H1 (cell line): ENCODE results near the gene ALG9. TPM values are rescaled to one million over a fixed set of nuclear protein-coding genes. Genes with fewer than 3 reads are reported as not detected.

Experiments
- CTCF ChIA-PET: fragments of 300-600 bp; sonication (Branson Sonifier 250); formaldehyde crosslinking; loops from one replicate; lab custom pipeline; 2021; ENCODE audit not compliant: partially characterized antibody; lab: Charles Lee
- POLR2A ChIA-PET: fragments of 300-600 bp; sonication (Branson Sonifier 250); formaldehyde crosslinking; loops from one replicate; lab custom pipeline; 2021; ENCODE audit warnings: inconsistent platforms; ENCODE audit not compliant: partially characterized antibody; lab: Charles Lee
- DNase-seq, 2 experiments: peaks; one replicate each; pipeline versions ENCODE4 v3.0.0 to v3.0.0-alpha.2; 2010 to 2022; ENCODE audit warnings: low spot score in 2 of 2, low read depth in 1 of 2, mixed read lengths in 1 of 2
- FAIRE-seq: peaks from 2 replicates; lab custom pipeline; 2011; peaks lifted over from hg19 to GRCh38; lab: Jason Lieb, UNC
- H2AFZ ChIP-seq: 2 replicates; pipeline ENCODE4 v1.8.1; 2012; ENCODE audit warnings: low read length, inconsistent platforms
- H2AK5ac ChIP-seq: 2 replicates; pipeline ENCODE4 v1.6.1; 2013; ENCODE audit warnings: low read depth, low read length
- H2BK120ac ChIP-seq: replicated peaks from 2 replicates; pipeline ENCODE3; 2013; ENCODE audit warnings: low read depth, low read length, inconsistent platforms
- H2BK12ac ChIP-seq: 2 replicates; pipeline ENCODE4 v1.6.1; 2013; ENCODE audit warnings: low read depth, low read length
- H2BK15ac ChIP-seq: 2 replicates; pipeline ENCODE4 v1.6.1; 2013; ENCODE audit warnings: low read length
- H2BK20ac ChIP-seq: 2 replicates; pipeline ENCODE4 v1.6.1; 2013; ENCODE audit warnings: low read length
- H2BK5ac ChIP-seq: 2 replicates; pipeline ENCODE4 v1.6.1; 2013; ENCODE audit warnings: low read depth, low read length
- H3K14ac ChIP-seq: 2 replicates; pipeline ENCODE4 v1.6.1; 2013; ENCODE audit warnings: inconsistent platforms; ENCODE audit not compliant: insufficient read length
- H3K18ac ChIP-seq: 2 replicates; pipeline ENCODE4 v1.6.1; 2013; ENCODE audit warnings: low read length; ENCODE audit errors: extremely low read depth
- H3K23ac ChIP-seq: 2 replicates; pipeline ENCODE4 v1.6.1; 2013; ENCODE audit warnings: inconsistent platforms; ENCODE audit not compliant: insufficient read length
- H3K23me2 ChIP-seq: 2 replicates; pipeline ENCODE4 v1.6.1; 2013; ENCODE audit warnings: low read depth, low read length
- H3K27ac ChIP-seq: 2 replicates; pipeline ENCODE4 v1.6.1; 2011; ENCODE audit warnings: low read depth, low read length, inconsistent platforms
- H3K27me3 ChIP-seq, 4 experiments: replicated peaks in 1 of 4; 1 replicate in 1 of 4; 2 replicates in 3 of 4; pipeline versions ENCODE4 v1.6.1 to v1.8.1; 2011 to 2013; ENCODE audit warnings: low read length in 3 of 4, mild to moderate bottlenecking in 3 of 4, inconsistent platforms in 2 of 4, mixed read lengths in 2 of 4, moderate library complexity in 1 of 4; ENCODE audit not compliant: control insufficient read depth in 3 of 4, insufficient read depth in 3 of 4; ENCODE audit errors: extremely low read depth in 1 of 4
- H3K36me3 ChIP-seq, 4 experiments: 2 replicates each; pipeline versions ENCODE4 v1.6.1 to v1.8.1; 2011 to 2013; ENCODE audit warnings: mild to moderate bottlenecking in 4 of 4, low read length in 3 of 4, moderate library complexity in 2 of 4, control low read depth in 1 of 4, inconsistent platforms in 1 of 4; ENCODE audit not compliant: insufficient read depth in 4 of 4, control insufficient read depth in 2 of 4
- H3K4ac ChIP-seq: replicated peaks from 2 replicates; pipeline ENCODE3; 2013; ENCODE audit warnings: low read length, low read depth, mixed read lengths, inconsistent platforms; ENCODE audit not compliant: insufficient read length
- H3K4me1 ChIP-seq, 4 experiments: replicated peaks in 1 of 4; 1 replicate in 1 of 4; 2 replicates in 3 of 4; pipeline versions ENCODE4 v1.6.1 to v1.8.1; 2011 to 2013; ENCODE audit warnings: low read length in 3 of 4, inconsistent platforms in 2 of 4, mixed read lengths in 1 of 4; ENCODE audit not compliant: insufficient read depth in 4 of 4, control insufficient read depth in 3 of 4
- H3K4me2 ChIP-seq, 2 experiments: 2 replicates each; pipeline versions ENCODE4 v1.6.1 to v1.8.1; 2011 to 2013; ENCODE audit warnings: low read depth in 2 of 2, low read length in 2 of 2, control low read depth in 1 of 2, inconsistent platforms in 1 of 2, mild to moderate bottlenecking in 1 of 2; ENCODE audit not compliant: insufficient read depth in 1 of 2
- H3K4me3 ChIP-seq, 4 experiments: fragments of 200-600, 300-600 bp in 1 of 4; sonication (generic), shearing (Covaris generic), sonication (Bioruptor Twin) in 1 of 4; 2 replicates each; pipeline versions ENCODE4 v1.5.1 to v1.8.1; 2011 to 2016; ENCODE audit warnings: low read length in 4 of 4, low read depth in 3 of 4, control low read depth in 2 of 4, inconsistent platforms in 2 of 4, mild to moderate bottlenecking in 2 of 4, mixed read lengths in 1 of 4, moderate library complexity in 1 of 4; ENCODE audit not compliant: insufficient read depth in 2 of 4; ENCODE audit errors: extremely low read depth in 1 of 4
- H3K56ac ChIP-seq: replicated peaks from 2 replicates; pipeline ENCODE3; 2013; ENCODE audit warnings: low read depth, mild to moderate bottlenecking, mixed read lengths, low read length, inconsistent platforms; ENCODE audit not compliant: insufficient read length
- H3K79me1 ChIP-seq: 2 replicates; pipeline ENCODE4 v1.6.1; 2013; ENCODE audit warnings: low read depth, low read length, control low read depth
- H3K79me2 ChIP-seq, 2 experiments: 2 replicates each; pipeline versions ENCODE4 v1.6.1 to v1.8.1; 2012 to 2013; ENCODE audit warnings: low read length in 2 of 2, mild to moderate bottlenecking in 2 of 2, inconsistent platforms in 1 of 2; ENCODE audit not compliant: insufficient read depth in 2 of 2, control insufficient read depth in 1 of 2
- H3K9ac ChIP-seq, 4 experiments: replicated peaks in 1 of 4; 1 replicate in 1 of 4; 2 replicates in 3 of 4; pipeline versions ENCODE4 v1.6.1 to v1.8.1; 2011 to 2013; ENCODE audit warnings: low read depth in 3 of 4, low read length in 3 of 4, control low read depth in 2 of 4, mild to moderate bottlenecking in 2 of 4, moderate library complexity in 2 of 4, inconsistent platforms in 1 of 4; ENCODE audit errors: extremely low read depth in 1 of 4
- H3K9me3 ChIP-seq, 2 experiments: 2 replicates each; pipeline versions ENCODE4 v1.6.1 to v1.8.1; 2012 to 2013; ENCODE audit warnings: mild to moderate bottlenecking in 2 of 2, moderate library complexity in 2 of 2, control low read depth in 1 of 2, inconsistent platforms in 1 of 2, low read depth in 1 of 2, low read length in 1 of 2, mixed read lengths in 1 of 2; ENCODE audit not compliant: insufficient read depth in 2 of 2
- H4K20me1 ChIP-seq, 2 experiments: replicated peaks in 1 of 2; 2 replicates each; pipeline versions ENCODE3 to v1.8.1; 2011 to 2013; ENCODE audit warnings: inconsistent platforms in 2 of 2, low read length in 2 of 2, mild to moderate bottlenecking in 1 of 2; ENCODE audit not compliant: insufficient read depth in 2 of 2, control insufficient read depth in 1 of 2
- H4K5ac ChIP-seq: 2 replicates; pipeline ENCODE4 v1.6.1; 2013; ENCODE audit warnings: low read length, low read depth, mixed read lengths, inconsistent platforms; ENCODE audit not compliant: insufficient read length
- H4K8ac ChIP-seq: 2 replicates; pipeline ENCODE4 v1.8.0; 2013; ENCODE audit warnings: mild to moderate bottlenecking, moderate library complexity, low read length, inconsistent platforms; ENCODE audit not compliant: insufficient read depth; ENCODE audit errors: extremely low read depth
- H4K91ac ChIP-seq: replicated peaks from 2 replicates; pipeline ENCODE3; 2013; ENCODE audit warnings: low read length, mixed read lengths, inconsistent platforms; ENCODE audit not compliant: insufficient read length
- RXRA ChIP-seq: IDR thresholded peaks from 2 replicates; pipeline ENCODE4 v1.6.1; 2011; ENCODE audit warnings: low read depth, mild to moderate bottlenecking, low read length, moderate library complexity; ENCODE audit not compliant: insufficient read depth
- WGBS, 2 experiments: shearing (Covaris generic) in 1 of 2; methylation state at CpG; one replicate each; pipeline versions ENCODE4 v1.1.6 to v1.1.7; 2013 to 2015; ENCODE audit warnings: low lambda C conversion rate in 2 of 2, mixed read lengths in 2 of 2, inconsistent platforms in 1 of 2, low coverage in 1 of 2, missing lambda C conversion rate in 1 of 2; ENCODE audit not compliant: insufficient replicate concordance in 2 of 2, insufficient coverage in 1 of 2, insufficient read length in 1 of 2; ENCODE audit errors: extremely low coverage in 1 of 2, missing lambda C conversion rate in 1 of 2; 5-methylcytosine and 5-hydroxymethylcytosine counted together
- polyA plus RNA-seq, 7 experiments: library from polyadenylated mRNA; depleted of rRNA in 3 of 7; stranded (reverse) in 5 of 7; unstranded in 2 of 7; fragments of >200 nt in 5 of 7; fragments of 200-250 nt in 2 of 7; gene quantifications; 1 replicate in 5 of 7; 2 replicates in 1 of 7; 4 replicates in 1 of 7; pipeline versions ENCODE4 v1.2.1 to v1.2.3, GENCODE V29; 2011 to 2013; ENCODE audit warnings: missing spikeins in 2 of 7, mixed read lengths in 2 of 7
- total RNA-seq: library from RNA; stranded (reverse); fragmentation: NEBNext Ultra II Directional; extraction: Animal tissue kit (Norgen Biotek cat#: 25700); gene quantifications from 2 replicates; pipeline ENCODE4 v1.2.1, GENCODE V29; 2021

The ALG9 gene
- total and polyA plus RNA-seq, 2 of the 8 experiments (the other 6 are each of a cell fraction or from before 2014, with no cell fraction given), result 23.5 to 24.5 TPM

GRCh38 chr11:111745719-111746504, 125.5 kb downstream of the ALG9 start:
- CTCF ChIA-PET, result no interaction called here
- H2AFZ ChIP-seq, result no peak overlapping the region
- H2AK5ac ChIP-seq, result no peak overlapping the region
- H3K27me3 ChIP-seq, result no peaks in the 10 kb centered on the region
- H3K36me3 ChIP-seq, result peaks cover 4 to 72% (median 29%) of the 10 kb centered on the region in 4 experiments; a peak in 7 of 8 replicates
- no peak overlapping the region for H3K4ac ChIP-seq
- no peaks in the 10 kb centered on the region for H3K9me3 ChIP-seq
- H2BK120ac ChIP-seq, result no peak overlapping the region
- no peak overlapping the region for H2BK5ac ChIP-seq
- no peak overlapping the region for H4K5ac ChIP-seq
- FAIRE-seq (no peak), DNase-seq (no peak)
- no peaks in the 10 kb centered on the region for H3K79me2 ChIP-seq
- H3K9ac ChIP-seq, result no peak overlapping the region
- no peaks in the 10 kb centered on the region for H3K4me1 ChIP-seq
- no peak overlapping the region for H3K14ac ChIP-seq
- no peak overlapping the region for H3K27ac ChIP-seq
- POLR2A ChIA-PET, result no interaction called here
- 93% methylated on average over 6 of the region's 6 CpGs; no CpG with 5 or more reads in 1 of the 2 experiments for WGBS, 2 experiments
- H3K56ac ChIP-seq, result no peak overlapping the region
- H2BK12ac ChIP-seq, result no peak overlapping the region
- H3K18ac ChIP-seq, result no peak overlapping the region
- H2BK20ac ChIP-seq, result no peak overlapping the region
- no peaks in the 10 kb centered on the region; the same call in 1 of the 2 replicates for H3K79me1 ChIP-seq
- TF ChIP-seq RXRA, result no peak
- TF ChIP-seq, all 59 proteins: peak for 0
- no peak overlapping the region for H3K23ac ChIP-seq
- H3K4me3 ChIP-seq, result no peak overlapping the region
- H3K4me2 ChIP-seq, result no peak overlapping the region
- no peak overlapping the region for H2BK15ac ChIP-seq
- no peaks in the 10 kb centered on the region for H3K23me2 ChIP-seq
- no peak overlapping the region for H4K91ac ChIP-seq
- H4K8ac ChIP-seq, result no peak overlapping the region
- peaks cover 0 to 4% of the 10 kb centered on the region in 2 experiments for H4K20me1 ChIP-seq
